ENCODE results near the gene LBP. TPM values are rescaled to one million over a fixed set of nuclear protein-coding genes. Genes with fewer than 3 reads are reported as not detected.

LBP gene
- total RNA-seq, 1 experiment from 2014 or later = not detected

DNA sequence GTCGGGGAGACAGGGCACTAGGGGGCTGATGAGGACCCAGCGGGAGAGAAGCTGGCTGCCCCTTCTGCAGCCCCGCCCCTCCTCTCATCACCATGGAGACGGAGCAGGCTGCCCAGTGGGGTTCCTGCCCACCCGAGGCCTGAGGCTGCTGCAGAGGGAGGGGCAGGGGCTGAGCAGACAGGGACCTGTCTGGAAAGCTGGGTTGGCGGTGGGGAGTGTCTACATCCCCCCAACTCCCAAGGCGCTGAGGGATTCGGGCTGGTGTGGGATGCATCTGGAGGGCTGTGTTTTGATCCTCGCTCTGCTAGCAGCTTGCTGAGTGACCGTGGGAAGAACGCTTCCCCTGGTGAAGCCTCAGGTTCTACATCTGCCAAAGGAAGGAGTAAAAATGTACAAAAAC, 43.5 kb upstream of the LBP start:
- Histone ChIP-seq H3K27ac (ENCODE audit: low read depth, low read length, poor library complexity, severe bottlenecking) (no peak overlapping the region), H3K4me3 (ENCODE audit: low read depth, low read length, poor library complexity, severe bottlenecking) (no peak overlapping the region), H3K27me3 (replicated peaks; ENCODE audit: insufficient read depth, low read depth, low read length, poor library complexity) (peaks cover 38% of the 10 kb centered on the region), H3K4me1 (ENCODE audit: insufficient read depth, low read length, poor library complexity, severe bottlenecking) (no peaks in the 10 kb centered on the region), H3K9me3 (ENCODE audit: low read depth, low read length, poor library complexity, severe bottlenecking) (no peaks in the 10 kb centered on the region), H3K36me3 (ENCODE audit: insufficient read depth, low read length, poor library complexity, severe bottlenecking) (no peaks in the 10 kb centered on the region)
- no peak for DNase-seq (ENCODE audit: low spot score)
- intact Hi-C loops (cut with micrococcal nuclease; ENCODE audit: unreplicated experiment) = no loop called here
- POLR2A ChIA-PET (ENCODE audit: low non-redundant PET) = no interaction called here
- BruUV-seq (replicated peaks) = no TSS peak
- CTCF ChIA-PET = no interaction called here
- no peak for TF ChIP-seq EZH2 (IDR thresholded peaks at IDR 0.05; ENCODE audit: borderline replicate concordance, low read depth, low read length, poor library complexity, severe bottlenecking)

- no peak within 1 kb of the TSS for H3K4me3 ChIP-seq (ENCODE audit: low read depth, low read length, poor library complexity, severe bottlenecking)
- intact Hi-C loops (cut with micrococcal nuclease; ENCODE audit: unreplicated experiment) = no loop called here
- no peak for TF ChIP-seq EZH2 (IDR thresholded peaks at IDR 0.05; ENCODE audit: borderline replicate concordance, low read depth, low read length, poor library complexity, severe bottlenecking)
- no peak for TF ChIP-seq CTCF (conservative IDR thresholded peaks at IDR 0.05; ENCODE audit: low read depth, low read length)
- no peak within 1 kb of the TSS for H3K27ac ChIP-seq (ENCODE audit: low read depth, low read length, poor library complexity, severe bottlenecking)
- ChIA-PET CTCF (no interaction called here), POLR2A (ENCODE audit: low non-redundant PET) (no interaction called here)
- H3K27me3 ChIP-seq (replicated peaks; ENCODE audit: insufficient read depth, low read depth, low read length, poor library complexity) = peaks cover 38% of the 10 kb centered on the region
- DNase-seq (ENCODE audit: low spot score) = no peak
- no peaks in the 10 kb centered on the region for H3K9me3 ChIP-seq (ENCODE audit: low read depth, low read length, poor library complexity, severe bottlenecking)
- H3K4me1 ChIP-seq (ENCODE audit: insufficient read depth, low read length, poor library complexity, severe bottlenecking) = no peaks in the 10 kb centered on the region
- no peaks in the 10 kb centered on the region for H3K36me3 ChIP-seq (ENCODE audit: insufficient read depth, low read length, poor library complexity, severe bottlenecking)
- BruUV-seq (replicated peaks) = no TSS peak
Observed at GRCh38 chr20:38303908-38304379, 42.3 kb upstream of the LBP start, which contains the start of gene BPI. Gene BPI, plus strand, starts transcription at chr20:38304156. Its CDS starts 68 bp downstream, at chr20:38304224.

DNA sequence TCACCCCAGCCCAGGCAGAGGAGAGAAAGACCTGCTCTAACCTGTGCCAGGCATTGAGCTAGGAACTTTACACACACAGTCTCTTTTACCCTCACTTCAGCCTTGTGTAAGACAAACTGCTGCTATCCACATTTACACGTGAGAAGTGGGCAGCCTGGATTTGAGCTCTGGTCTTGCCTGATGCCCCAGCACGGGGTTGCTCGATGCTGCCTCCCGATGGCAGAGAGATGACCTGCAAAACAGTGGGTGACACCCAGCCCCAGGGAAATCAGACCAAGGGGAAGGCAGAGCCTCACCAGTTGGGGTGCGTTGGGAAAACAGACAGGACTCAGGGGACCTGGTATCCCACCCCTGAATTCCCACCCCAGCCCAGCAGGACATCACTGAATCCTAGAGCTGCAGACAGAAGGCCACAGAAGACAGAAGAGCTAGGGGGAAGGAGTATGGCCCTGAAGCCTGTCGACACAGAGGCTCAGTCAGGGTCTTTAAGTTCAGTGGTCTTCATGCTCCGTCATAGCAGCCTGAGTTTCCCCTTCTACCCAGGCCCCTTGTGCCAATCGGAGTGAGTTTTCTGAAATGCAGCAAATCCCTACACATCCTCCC, 41.3 kb upstream of the LBP start:
- H3K4me3 ChIP-seq (ENCODE audit: low read depth, low read length, poor library complexity, severe bottlenecking) = no peak overlapping the region
- no peaks in the 10 kb centered on the region for H3K9me3 ChIP-seq (ENCODE audit: low read depth, low read length, poor library complexity, severe bottlenecking)
- H3K4me1 ChIP-seq (ENCODE audit: insufficient read depth, low read length, poor library complexity, severe bottlenecking) = no peaks in the 10 kb centered on the region
- BruUV-seq (replicated peaks) = no TSS peak
- H3K36me3 ChIP-seq (ENCODE audit: insufficient read depth, low read length, poor library complexity, severe bottlenecking) = no peaks in the 10 kb centered on the region
- DNase-seq (ENCODE audit: low spot score) = peak; percentile 27
- H3K27ac ChIP-seq (ENCODE audit: low read depth, low read length, poor library complexity, severe bottlenecking) = no peak overlapping the region
- ChIA-PET POLR2A (ENCODE audit: low non-redundant PET) (interaction anchor here (0.7 kb wide), 1 partner anchor 48 kb away, joined by 3 read pairs; no protein-coding TSS in a partner anchor), CTCF (interaction anchor here (0.6 kb wide), 1 partner anchor 18 kb away, joined by 7 read pairs; no protein-coding TSS in a partner anchor)
- peaks cover 38% of the 10 kb centered on the region for H3K27me3 ChIP-seq (replicated peaks; ENCODE audit: insufficient read depth, low read depth, low read length, poor library complexity)
- TF ChIP-seq EZH2 (IDR thresholded peaks at IDR 0.05; ENCODE audit: borderline replicate concordance, low read depth, low read length, poor library complexity, severe bottlenecking) = no peak
- TF ChIP-seq CTCF (conservative IDR thresholded peaks at IDR 0.05; ENCODE audit: low read depth, low read length) = peak; percentile 45
- intact Hi-C loops (cut with micrococcal nuclease; ENCODE audit: unreplicated experiment) = no loop called here

All from A673 (cell line).